ES-I3 (cell line): ENCODE measurements around the gene MGAT4D.
"Not testable (repeated sequence)": the region's sequence is repeated elsewhere in the genome, so short reads cannot be mapped to it uniquely, and the experiment has no call there.

ENCODE experiments used
- H3K36me3 ChIP-seq: 2 replicates; pipeline ENCODE4 v1.6.1; 2013; ENCODE audit warnings: mild to moderate bottlenecking, low read length, control low read depth, moderate library complexity; ENCODE audit not compliant: insufficient read depth
- H3K4me1 ChIP-seq: 2 replicates; pipeline ENCODE4 v1.6.1; 2013; ENCODE audit warnings: mild to moderate bottlenecking, control low read depth, low read length; ENCODE audit not compliant: insufficient read depth
- H3K9ac ChIP-seq: 2 replicates; pipeline ENCODE4 v1.6.1; 2013; ENCODE audit warnings: low read depth, mild to moderate bottlenecking, low read length, moderate library complexity
- H3K9me3 ChIP-seq: 2 replicates; pipeline ENCODE4 v1.6.1; 2013; ENCODE audit warnings: mild to moderate bottlenecking, low read length, moderate library complexity; ENCODE audit not compliant: control insufficient read depth, insufficient read depth

The MGAT4D gene

DNA sequence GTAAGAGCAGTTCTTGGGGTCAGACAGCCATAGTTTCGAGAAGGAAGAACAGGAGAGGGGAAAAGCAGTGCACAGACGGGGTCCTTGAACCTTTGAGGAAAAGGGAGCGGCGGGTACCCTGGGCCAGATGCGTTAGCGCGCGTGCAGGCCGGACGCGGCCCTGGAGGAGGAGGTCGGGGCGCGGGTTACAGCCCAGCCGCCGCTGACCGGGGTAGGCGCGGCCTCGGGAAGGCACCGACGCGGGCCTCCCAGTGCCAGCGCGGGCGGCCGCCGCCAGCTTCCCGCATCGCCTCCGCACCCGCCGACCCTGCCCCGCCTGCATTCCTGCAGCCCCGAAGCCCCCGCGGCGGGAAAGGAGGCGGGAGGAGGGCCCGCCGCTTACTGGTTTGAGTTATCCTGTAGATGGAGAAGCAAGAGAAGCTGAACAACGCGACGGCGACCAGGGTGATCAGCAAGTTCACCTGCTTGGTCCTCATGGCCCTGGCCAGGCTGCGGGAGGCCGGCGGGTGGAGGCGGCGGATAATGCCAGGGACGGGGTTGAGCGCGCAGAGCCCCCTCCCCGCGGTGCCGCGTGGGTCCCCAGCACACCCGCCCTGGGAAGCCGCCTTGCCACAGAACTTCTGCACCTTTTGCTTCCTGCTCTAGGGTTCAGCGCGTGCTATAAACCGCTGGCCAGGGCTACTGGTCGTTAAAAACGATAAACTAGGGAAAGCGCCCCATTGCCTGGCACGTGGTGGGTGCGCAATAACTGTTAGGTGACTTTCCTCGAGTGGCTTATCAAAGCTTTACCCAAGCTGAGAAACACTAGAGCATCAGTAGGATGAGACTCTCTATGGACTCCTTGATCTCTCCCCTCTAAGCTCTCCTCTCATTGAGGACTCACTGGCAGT lies at the start of gene MGAT4D:
TSS of gene MGAT4D (minus strand) at position 547 of the 890 bp plus-strand sequence. CDS start at position 476, 71 bp downstream.
- H3K9ac ChIP-seq = peak within 1 kb of the TSS; percentile 65
- H3K36me3 ChIP-seq = no peaks in the 10 kb centered on the region
- no peaks in the 10 kb centered on the region for H3K4me1 ChIP-seq
- H3K9me3 ChIP-seq = no peaks in the 10 kb centered on the region

DNA sequence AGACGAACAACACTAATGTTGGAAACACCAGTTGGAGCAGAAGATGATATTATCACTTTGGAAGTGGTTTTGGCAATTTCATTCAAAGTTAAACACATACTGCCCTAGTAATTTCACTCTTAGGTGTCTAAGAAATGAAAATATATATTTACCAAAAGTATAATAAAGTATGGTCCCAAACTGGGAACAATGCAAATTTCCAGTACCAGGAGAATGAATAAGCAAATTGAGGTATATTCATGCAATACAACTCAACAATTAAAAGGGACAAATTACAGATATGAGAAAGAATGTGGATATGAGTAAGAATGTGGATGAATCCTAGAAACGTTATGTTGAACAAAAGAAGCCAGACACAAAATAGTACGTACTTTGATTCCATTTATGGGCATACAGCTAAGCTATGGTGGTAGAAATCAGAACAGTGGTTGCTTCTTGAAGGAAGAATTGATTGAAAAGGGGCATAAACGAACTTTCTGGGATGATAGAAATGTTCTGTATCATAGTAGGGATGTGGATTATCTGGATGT lies 35.9 kb upstream of the MGAT4D start:
- H3K9me3 ChIP-seq = no peaks in the 10 kb centered on the region
- H3K4me1 ChIP-seq = no peaks in the 10 kb centered on the region
- H3K36me3 ChIP-seq = no peaks in the 10 kb centered on the region
- no peak overlapping the region for H3K9ac ChIP-seq

DNA sequence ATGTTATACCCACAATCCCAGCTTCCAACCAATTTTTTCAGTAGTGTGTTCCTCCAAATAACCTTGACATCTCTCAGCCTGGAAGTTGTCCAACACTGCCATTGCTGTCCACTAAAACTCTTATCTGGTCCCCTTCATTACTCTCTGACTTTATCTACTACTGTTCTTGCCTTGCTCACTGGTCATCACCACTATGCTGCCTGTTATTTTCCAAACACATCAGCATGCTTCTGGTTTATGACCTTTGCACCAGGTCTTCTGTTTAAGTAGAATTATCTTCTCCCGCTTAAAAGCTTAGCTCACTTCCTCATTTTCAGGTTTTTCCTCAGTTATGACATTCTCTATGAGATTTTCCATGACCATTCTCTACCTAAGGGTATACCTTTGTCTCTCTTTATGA lies 31.3 kb upstream of the MGAT4D start:
- Histone ChIP-seq H3K9ac (no peak overlapping the region), H3K36me3 (peaks cover 4% of the 10 kb centered on the region), H3K9me3 (no peaks in the 10 kb centered on the region), H3K4me1 (no peaks in the 10 kb centered on the region)

DNA sequence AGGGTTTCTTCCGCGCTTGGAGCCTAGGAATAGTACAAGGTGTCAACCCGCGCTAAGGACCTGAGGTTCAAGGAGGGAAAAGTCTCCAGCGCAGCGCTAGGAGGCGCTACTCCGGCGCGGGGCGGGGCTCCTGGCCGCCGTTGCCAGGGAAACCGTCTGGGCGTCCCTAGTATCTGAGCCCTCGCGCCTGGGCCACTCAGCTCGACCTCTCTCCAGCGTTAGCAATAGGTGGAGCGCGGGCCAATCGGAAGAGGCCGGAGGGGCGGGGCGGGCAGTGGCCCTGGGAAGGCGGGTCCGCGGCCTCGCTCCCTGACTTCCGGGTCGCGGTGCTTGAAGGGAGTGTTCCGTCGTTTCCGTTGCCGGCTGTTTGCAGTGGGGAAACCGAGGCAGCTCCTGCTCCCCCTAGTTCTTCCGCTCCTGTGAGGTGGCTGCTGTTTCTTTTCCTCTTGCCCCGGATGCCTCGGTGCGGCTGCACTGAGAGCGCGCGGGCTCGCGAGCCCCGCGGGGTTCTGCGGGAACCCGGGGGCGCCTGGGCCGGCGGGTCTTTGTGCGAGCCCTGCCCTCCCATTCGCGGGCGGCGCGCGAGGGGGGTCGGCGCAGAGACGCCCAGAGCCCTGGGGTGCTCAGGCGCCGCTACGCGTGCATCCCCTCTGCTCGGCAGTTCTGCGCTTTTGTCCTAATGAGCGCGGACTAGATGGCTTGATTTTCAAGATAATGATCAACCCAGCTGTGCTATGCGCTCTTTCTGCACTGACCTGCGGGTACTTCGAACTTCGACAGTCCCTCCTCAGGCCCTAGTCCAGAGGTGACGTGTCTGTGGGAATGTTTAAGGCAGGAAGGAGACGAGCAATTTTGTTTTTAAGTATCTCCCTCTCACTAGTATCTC lies 26.0 kb upstream of the MGAT4D start, which contains the start of gene ELMOD2:
TSS of gene ELMOD2 (plus strand) at position 312 of the 886 bp plus-strand sequence. CDS start 1,261 bp downstream, outside the sequence.
- no peaks in the 10 kb centered on the region for H3K9me3 ChIP-seq
- H3K9ac ChIP-seq = peak within 1 kb of the TSS; percentile 92
- H3K4me1 ChIP-seq = no peaks in the 10 kb centered on the region
- H3K36me3 ChIP-seq = peaks cover 4% of the 10 kb centered on the region

DNA sequence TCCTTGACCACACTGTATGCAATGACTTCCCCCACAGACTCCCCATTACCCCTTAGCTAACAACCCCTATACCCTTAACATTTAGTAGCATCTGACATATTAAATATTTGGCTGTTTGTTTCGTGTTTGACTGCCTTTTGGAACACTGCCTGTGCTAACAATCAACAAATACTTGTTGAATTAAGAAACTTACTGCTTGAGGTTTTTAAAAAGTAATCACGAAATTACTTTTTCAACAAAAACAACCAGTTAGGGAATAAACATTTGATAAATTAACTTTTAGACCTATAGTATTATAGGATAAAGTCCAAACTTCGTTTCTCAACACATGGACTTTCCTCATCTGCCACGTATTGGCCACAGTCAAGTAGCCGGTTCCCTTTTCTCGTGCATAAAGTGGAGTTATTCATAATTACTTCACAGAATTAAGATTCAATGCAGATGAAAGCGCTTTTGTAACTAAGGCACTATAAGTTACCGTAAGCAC lies 25.3 kb upstream of the MGAT4D start:
- no peaks in the 10 kb centered on the region for H3K4me1 ChIP-seq
- no peaks in the 10 kb centered on the region for H3K9me3 ChIP-seq
- peaks cover 4% of the 10 kb centered on the region for H3K36me3 ChIP-seq
- H3K9ac ChIP-seq = peak overlapping the region; percentile 55; the same call in 1 of the 2 replicates

DNA sequence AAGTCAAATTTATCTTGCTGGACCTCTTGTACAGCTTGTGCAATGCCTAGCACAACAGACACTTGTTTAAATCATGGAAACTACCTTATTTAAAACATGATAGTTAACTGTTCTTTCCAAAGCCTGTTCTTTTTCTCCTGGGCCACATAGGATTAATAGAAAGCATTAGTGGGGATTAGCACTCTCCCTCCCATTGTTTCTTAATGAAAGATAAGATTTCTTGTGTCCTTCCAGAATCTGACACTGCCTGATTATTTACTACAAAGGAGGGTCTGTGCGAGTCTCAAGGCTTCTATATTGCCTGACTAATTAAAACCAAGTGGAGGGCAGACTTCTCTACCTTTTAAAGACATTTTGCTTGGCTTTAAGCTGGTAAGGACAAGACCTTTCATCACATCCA lies 17.3 kb upstream of the MGAT4D start:
- Histone ChIP-seq H3K9ac (no peak overlapping the region), H3K9me3 (no peaks in the 10 kb centered on the region), H3K4me1 (no peaks in the 10 kb centered on the region), H3K36me3 (no peaks in the 10 kb centered on the region)

DNA sequence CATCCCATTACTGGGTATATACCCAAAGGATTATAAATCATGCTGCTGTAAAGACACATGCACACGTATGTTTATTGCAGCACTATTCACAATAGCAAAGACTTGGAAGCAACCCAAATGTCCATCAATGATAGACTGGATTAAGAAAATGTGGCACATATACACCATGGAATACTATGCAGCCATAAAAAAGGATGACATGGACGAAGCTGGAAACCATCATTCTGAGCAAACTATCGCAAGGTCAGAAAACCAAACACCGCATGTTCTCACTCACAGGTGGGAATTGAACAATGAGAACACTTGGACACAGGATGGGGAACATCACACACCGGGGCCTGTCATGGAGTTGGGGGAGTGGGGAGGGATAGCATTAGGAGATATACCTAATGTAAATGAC lies 15.7 kb upstream of the MGAT4D start:
- not testable (repeated sequence) for H3K9me3 ChIP-seq, H3K9ac ChIP-seq, H3K36me3 ChIP-seq, H3K4me1 ChIP-seq

DNA sequence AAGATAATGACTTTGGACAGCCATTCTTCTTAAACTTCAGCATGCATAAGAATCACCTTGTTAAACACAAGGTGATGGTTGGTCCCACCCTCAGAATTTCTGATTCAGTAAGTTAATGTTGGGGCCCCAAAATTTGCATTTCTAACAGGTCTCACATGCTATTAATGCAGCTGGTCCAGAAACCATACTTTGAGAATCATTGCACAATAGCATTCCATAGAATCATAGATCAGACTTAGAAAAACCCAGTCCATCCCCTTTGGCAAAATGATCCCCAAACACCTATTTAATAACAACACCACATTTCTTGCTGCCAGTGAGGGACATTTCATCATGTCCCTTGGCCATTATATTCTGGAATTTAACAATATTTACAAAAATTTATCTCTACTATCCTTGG lies 6.2 kb upstream of the MGAT4D start:
- H3K9ac ChIP-seq = no peak overlapping the region
- no peaks in the 10 kb centered on the region; the same call in 1 of the 2 replicates for H3K9me3 ChIP-seq
- H3K36me3 ChIP-seq = no peaks in the 10 kb centered on the region
- H3K4me1 ChIP-seq = no peaks in the 10 kb centered on the region

DNA sequence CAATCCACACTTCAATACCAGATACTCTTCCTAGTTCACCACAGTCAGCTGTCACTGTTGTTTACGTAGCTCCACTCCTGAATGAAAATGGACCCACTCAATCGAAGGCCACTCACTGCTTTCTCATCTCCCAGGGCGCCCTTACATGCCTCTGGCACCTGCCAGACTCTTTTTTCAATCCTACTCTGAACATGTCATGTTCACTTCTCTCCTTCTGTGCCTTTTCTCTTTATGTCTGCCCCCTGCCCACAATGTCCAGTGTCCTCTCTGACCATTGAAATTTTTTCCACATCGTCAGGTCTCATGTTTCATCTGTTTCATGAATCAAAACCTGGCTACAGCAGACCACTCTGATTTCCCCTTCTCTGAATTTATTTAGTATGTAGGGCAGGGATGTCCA lies 1.3 kb upstream of the MGAT4D start:
- H3K9me3 ChIP-seq = no peaks in the 10 kb centered on the region
- no peak overlapping the region for H3K9ac ChIP-seq
- no peaks in the 10 kb centered on the region for H3K36me3 ChIP-seq
- no peaks in the 10 kb centered on the region for H3K4me1 ChIP-seq

DNA sequence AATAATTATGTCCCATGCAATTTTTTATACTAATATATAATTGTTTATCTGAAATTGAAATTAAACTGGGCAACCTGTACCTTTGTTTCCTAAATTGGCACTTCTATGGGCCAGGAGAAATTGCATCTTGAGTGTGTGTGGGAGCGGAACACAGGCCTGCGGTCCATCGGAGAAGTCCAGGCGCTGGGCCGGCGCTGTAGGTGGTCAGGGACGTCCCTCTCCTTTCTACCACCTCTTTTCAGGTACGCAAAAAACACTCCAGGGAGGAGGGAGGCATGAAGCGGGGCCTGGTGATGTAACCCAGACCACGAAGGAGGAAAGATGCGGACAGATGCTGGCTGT lies 717 bp downstream of the MGAT4D start:
- H3K4me1 ChIP-seq = no peaks in the 10 kb centered on the region
- no peaks in the 10 kb centered on the region for H3K9me3 ChIP-seq
- no peaks in the 10 kb centered on the region for H3K36me3 ChIP-seq
- peak overlapping the region; percentile 65 for H3K9ac ChIP-seq

DNA sequence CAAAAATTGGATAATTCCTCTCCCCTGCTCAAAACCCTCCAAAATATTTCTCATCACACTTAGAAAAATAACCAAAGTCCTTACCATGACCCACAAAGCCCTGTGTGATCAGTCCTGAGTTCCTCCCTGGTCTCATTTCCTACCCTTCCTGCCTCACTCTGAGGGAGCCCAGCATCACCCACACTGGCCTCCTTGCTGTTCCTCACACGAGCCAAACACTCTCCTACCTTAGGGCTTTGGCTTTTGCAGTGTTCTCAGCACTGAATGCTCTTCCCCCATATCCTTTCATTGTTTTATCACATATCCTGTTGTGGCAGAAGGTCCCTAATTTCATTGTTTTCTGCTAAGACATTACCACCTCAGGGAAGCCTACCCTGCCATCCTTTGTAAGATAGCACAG lies 12.2 kb downstream of the MGAT4D start:
- Histone ChIP-seq H3K4me1 (no peaks in the 10 kb centered on the region), H3K36me3 (no peaks in the 10 kb centered on the region), H3K9ac (no peak overlapping the region), H3K9me3 (no peaks in the 10 kb centered on the region)

DNA sequence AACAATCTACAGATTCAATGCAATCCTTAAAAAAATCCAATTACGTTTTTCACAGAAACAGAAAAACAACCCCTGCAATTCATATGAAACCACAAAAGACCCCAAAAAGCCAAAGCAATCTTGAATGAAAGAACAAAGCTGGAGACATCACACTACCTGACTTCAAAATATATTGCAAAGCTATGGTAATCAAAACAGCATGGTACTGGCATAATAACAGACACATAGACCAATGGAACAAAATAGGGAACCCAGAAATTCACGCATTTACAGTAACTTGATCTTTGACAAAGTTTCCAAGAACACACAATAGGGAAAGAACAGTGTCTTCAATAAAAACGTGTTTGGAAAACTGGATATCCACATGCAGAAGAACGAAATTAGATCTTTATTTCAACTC lies 14.6 kb downstream of the MGAT4D start:
- Histone ChIP-seq H3K4me1 (no peaks in the 10 kb centered on the region), H3K9me3 (no peaks in the 10 kb centered on the region), H3K36me3 (no peaks in the 10 kb centered on the region), H3K9ac (no peak overlapping the region)

DNA sequence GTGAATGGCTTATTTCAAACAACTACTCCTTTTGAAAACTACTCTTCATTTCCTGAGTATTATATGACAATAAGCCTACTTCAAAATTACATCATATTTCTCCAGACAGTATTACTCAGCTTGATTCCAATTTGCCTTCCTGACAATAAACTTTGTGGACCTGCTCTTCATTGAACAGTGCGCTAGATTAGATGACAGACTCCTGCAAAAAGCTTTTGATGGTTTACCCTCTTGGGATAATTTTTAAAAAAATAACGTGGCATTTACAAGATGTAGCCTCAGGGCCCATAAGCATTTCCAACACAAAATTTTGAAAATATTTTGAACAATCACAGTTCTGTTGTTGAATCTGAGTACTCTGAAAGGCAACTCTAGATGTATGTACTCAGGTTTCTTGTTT lies 25.9 kb downstream of the MGAT4D start:
- Histone ChIP-seq H3K4me1 (no peaks in the 10 kb centered on the region), H3K9me3 (no peaks in the 10 kb centered on the region), H3K9ac (no peak overlapping the region)

More for the DNA sequence above, 25.9 kb downstream of the MGAT4D start:
- H3K36me3 ChIP-seq = no peaks in the 10 kb centered on the region
